Measurements from ENCODE around the gene POLR2E. TPM values are rescaled to one million over a fixed set of nuclear protein-coding genes. Genes with fewer than 3 reads are reported as not detected.

The POLR2E gene
- polyA plus RNA-seq, 1 of the 3 experiments (the other 2 are of a cell fraction) = 283 TPM

DNA sequence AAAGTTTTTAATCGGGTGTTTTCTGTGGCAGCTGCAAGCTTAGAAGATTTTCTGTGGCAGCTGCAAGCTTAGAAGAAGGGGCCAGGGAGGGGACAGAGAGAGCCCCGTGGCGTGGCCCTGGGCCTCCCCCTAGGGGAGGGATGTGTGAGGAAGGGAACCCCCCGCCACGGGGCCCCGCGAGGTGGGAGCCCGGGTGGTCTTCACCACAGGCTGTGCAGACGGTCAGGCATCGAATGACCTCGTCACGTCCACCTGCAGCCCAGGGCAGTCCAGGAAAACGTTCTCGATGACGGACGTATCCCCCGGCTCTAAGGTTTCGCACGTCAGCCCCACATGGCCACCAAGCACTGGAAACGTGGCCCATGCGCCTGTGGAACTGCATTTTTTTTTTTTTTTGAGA, 8.6 kb downstream of the POLR2E start:
- no peaks in the 10 kb centered on the region for H3K27me3 ChIP-seq (ENCODE audit: insufficient read depth)
- ChIA-PET CTCF (interaction anchor here (1.4 to 2.0 kb wide), 2 partner anchors 15 to 134 kb away, joined by 5 read pairs; no protein-coding TSS in a partner anchor), POLR2A (no interaction called here)
- DNase-seq = no peak
- H2AFZ ChIP-seq (ENCODE audit: low read depth) = no peak overlapping the region
- H3K4me2 ChIP-seq = no peak overlapping the region
- TF ChIP-seq EZH2phosphoT487 (IDR thresholded peaks at IDR 0.05; ENCODE audit: borderline replicate concordance, low read depth) (no peak), SMC3 (IDR thresholded peaks at IDR 0.05; ENCODE audit: low read depth, low read length) (no peak), CHD2 (IDR thresholded peaks at IDR 0.05; ENCODE audit: low read length, partially characterized antibody) (no peak), RFX5 (IDR thresholded peaks at IDR 0.05; ENCODE audit: low read length) (no peak), MEF2A (IDR thresholded peaks at IDR 0.05; ENCODE audit: borderline replicate concordance, low read depth) (no peak), POLR2AphosphoS5 (IDR thresholded peaks at IDR 0.05; ENCODE audit: low read depth, low read length) (no peak), FOSL2 (IDR thresholded peaks at IDR 0.05; ENCODE audit: borderline replicate concordance, low read depth) (no peak)
- TF ChIP-seq, protein P1, sequence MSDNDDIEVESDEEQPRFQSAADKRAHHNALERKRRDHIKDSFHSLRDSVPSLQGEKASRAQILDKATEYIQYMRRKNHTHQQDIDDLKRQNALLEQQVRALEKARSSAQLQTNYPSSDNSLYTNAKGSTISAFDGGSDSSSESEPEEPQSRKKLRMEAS (IDR thresholded peaks at IDR 0.05; ENCODE audit: low read depth) = no peak
- TF ChIP-seq, protein P2, sequence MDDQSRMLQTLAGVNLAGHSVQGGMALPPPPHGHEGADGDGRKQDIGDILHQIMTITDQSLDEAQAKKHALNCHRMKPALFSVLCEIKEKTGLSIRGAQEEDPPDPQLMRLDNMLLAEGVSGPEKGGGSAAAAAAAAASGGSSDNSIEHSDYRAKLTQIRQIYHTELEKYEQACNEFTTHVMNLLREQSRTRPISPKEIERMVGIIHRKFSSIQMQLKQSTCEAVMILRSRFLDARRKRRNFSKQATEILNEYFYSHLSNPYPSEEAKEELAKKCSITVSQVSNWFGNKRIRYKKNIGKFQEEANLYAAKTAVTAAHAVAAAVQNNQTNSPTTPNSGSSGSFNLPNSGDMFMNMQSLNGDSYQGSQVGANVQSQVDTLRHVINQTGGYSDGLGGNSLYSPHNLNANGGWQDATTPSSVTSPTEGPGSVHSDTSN (IDR thresholded peaks at IDR 0.05) = no peak
- H4K20me1 ChIP-seq (ENCODE audit: insufficient read depth) = no peaks in the 10 kb centered on the region
- peaks cover 0 to 9% of the 10 kb centered on the region in 2 experiments; a peak in 2 of 4 replicates for H3K4me1 ChIP-seq (ENCODE audit: control insufficient read depth in 1 of 2, insufficient read depth in 2 of 2, low read depth in 1 of 2, low read length in 1 of 2)
- no peaks in the 10 kb centered on the region for H3K79me2 ChIP-seq (ENCODE audit: insufficient read depth)
- no peak overlapping the region for H3K9ac ChIP-seq
- H3F3A ChIP-seq (replicated peaks; ENCODE audit: insufficient read depth) = peaks cover 13% of the 10 kb centered on the region
- 92% methylated on average over 13 of the region's 21 CpGs for WGBS (ENCODE audit: low lambda C conversion rate)
- H3K36me3 ChIP-seq (replicated peaks in 1 of 2; ENCODE audit: control insufficient read depth in 1 of 2, insufficient read depth in 2 of 2, low read length in 1 of 2) = peaks cover 0 to 20% of the 10 kb centered on the region in 2 experiments
- no peak overlapping the region for H3K4me3 ChIP-seq (ENCODE audit: low read depth in 2 of 2, low read length in 1 of 2)
- H3K27ac ChIP-seq (ENCODE audit: low read depth in 2 of 2, low read length in 1 of 2) = no peak overlapping the region
- H3K9me3 ChIP-seq = no peaks in the 10 kb centered on the region
- H3K9me2 ChIP-seq = no peaks in the 10 kb centered on the region

DNA sequence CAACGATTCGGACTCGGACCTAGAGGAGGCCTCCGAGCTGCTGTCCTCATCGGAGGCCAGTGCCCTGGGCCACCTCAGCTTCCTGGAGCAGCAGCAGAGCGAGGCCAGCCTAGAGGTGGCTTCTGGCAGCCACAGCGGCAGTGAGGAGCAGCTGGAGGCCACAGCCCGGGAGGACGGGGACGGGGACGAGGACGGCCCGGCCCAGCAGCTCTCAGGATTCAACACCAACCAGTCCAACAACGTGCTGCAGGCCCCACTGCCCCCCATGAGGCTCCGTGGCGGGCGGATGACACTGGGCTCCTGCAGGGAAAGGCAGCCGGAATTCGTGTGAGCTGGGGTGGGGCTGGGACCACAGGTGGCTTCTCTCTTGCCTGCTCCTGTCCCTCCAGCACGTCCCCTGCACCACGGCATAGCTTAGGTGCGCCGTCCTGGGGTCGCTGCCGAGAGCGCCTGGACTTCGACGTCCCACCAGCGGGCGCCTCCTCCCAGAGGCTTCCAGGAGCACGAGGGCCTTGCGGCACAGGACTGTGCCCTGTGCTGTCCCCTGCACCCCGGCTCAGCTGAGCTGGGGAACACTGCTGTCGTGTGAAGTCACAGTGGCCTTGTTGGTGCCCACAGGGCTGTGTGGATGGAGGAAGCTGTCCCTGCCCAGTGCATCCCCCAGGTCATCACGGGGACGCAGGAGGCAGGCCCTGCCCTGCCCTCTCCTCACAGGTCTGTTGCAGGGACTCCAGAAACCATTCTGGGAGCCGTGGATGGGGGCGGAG, 9.3 kb downstream of the POLR2E start:
- Histone ChIP-seq H3K4me1 (ENCODE audit: control insufficient read depth in 1 of 2, insufficient read depth in 2 of 2, low read depth in 1 of 2, low read length in 1 of 2) (peaks cover 0 to 12% of the 10 kb centered on the region in 2 experiments; a peak in 2 of 4 replicates), H3K9me3 (no peaks in the 10 kb centered on the region), H3K27me3 (ENCODE audit: insufficient read depth) (no peaks in the 10 kb centered on the region), H3K79me2 (ENCODE audit: insufficient read depth) (no peaks in the 10 kb centered on the region), H3K27ac (ENCODE audit: low read depth in 2 of 2, low read length in 1 of 2) (no peak overlapping the region), H3K9ac (no peak overlapping the region), H3K4me2 (no peak overlapping the region), H3K9me2 (no peaks in the 10 kb centered on the region), H3K36me3 (replicated peaks in 1 of 2; ENCODE audit: control insufficient read depth in 1 of 2, insufficient read depth in 2 of 2, low read length in 1 of 2) (peaks cover 0 to 15% of the 10 kb centered on the region in 2 experiments), H3F3A (replicated peaks; ENCODE audit: insufficient read depth) (peaks cover 13% of the 10 kb centered on the region), H4K20me1 (ENCODE audit: insufficient read depth) (no peaks in the 10 kb centered on the region), H3K4me3 (ENCODE audit: low read depth in 2 of 2, low read length in 1 of 2) (no peak overlapping the region), H2AFZ (ENCODE audit: low read depth) (no peak overlapping the region)
- no peak for DNase-seq
- ChIA-PET CTCF (interaction anchor here (1.3 to 2.0 kb wide), 5 partner anchors 16 to 158 kb away, joined by 5 read pairs; no protein-coding TSS in a partner anchor), POLR2A (interaction anchor here (0.5 to 1.9 kb wide), 2 partner anchors 11 to 246 kb away, joined by 3 to 5 read pairs; no protein-coding TSS in a partner anchor)
- peak; percentile 12 for TF ChIP-seq POLR2AphosphoS5 (IDR thresholded peaks at IDR 0.05; ENCODE audit: low read depth, low read length)
- no peak for TF ChIP-seq RXRA (IDR thresholded peaks at IDR 0.05; ENCODE audit: borderline replicate concordance, low read depth)
- 67% methylated on average over 17 of the region's 38 CpGs for WGBS (ENCODE audit: low lambda C conversion rate)
